Stimulated activated CD8-positive, alpha-beta memory T cell treated with anti-CD3 and anti-CD28 coated beads, Interleukin-12 subunit alpha, Interleukin-12 subunit beta, amount 100 ng/mL, for 4 hours (primary cell): ENCODE measurements around the gene ELOVL3.
"Not testable (repeated sequence)": the region's sequence is repeated elsewhere in the genome, so short reads cannot be mapped to it uniquely, and the experiment has no call there.

Experiments
- DNase-seq: peaks from one replicate; pipeline ENCODE4 v3.0.0-alpha.2; 2020; ENCODE audit warnings: low read depth

ELOVL3 gene

GRCh38 chr10:102227050-102227449, 951 bp downstream of the ELOVL3 start:
- no peak for DNase-seq

GRCh38 chr10:102229810-102230263, 3.7 kb downstream of the ELOVL3 start:
- peak; percentile 72 for DNase-seq

GRCh38 chr10:102230264-102230860, 4.3 kb downstream of the ELOVL3 start:
- no peak for DNase-seq

- no peak for DNase-seq
Observed at GRCh38 chr10:102230861-102231356, 4.8 kb downstream of the ELOVL3 start.

GRCh38 chr10:102231357-102232318, 5.5 kb downstream of the ELOVL3 start:
- no peak for DNase-seq

GRCh38 chr10:102233997-102234396, 7.9 kb downstream of the ELOVL3 start:
- DNase-seq = no peak

GRCh38 chr10:102234888-102235597, 8.9 kb downstream of the ELOVL3 start:
- no peak for DNase-seq

GRCh38 chr10:102235598-102235920, 9.5 kb downstream of the ELOVL3 start:
- no peak for DNase-seq

GRCh38 chr10:102236006-102236405, 9.9 kb downstream of the ELOVL3 start:
- DNase-seq = no peak

GRCh38 chr10:102237711-102238252, 11.7 kb downstream of the ELOVL3 start:
- no peak for DNase-seq

GRCh38 chr10:102240467-102241031, 14.4 kb downstream of the ELOVL3 start:
- no peak for DNase-seq

- no peak for DNase-seq
Observed at GRCh38 chr10:102241032-102241443, 14.9 kb downstream of the ELOVL3 start.

GRCh38 chr10:102241444-102242117, 15.5 kb downstream of the ELOVL3 start, which contains the start of gene PITX3:
PITX3 (minus strand) TSS chr10:102241512; CDS start chr10:102232080, 9,432 bp downstream.
- DNase-seq = peak; percentile 72

- no peak for DNase-seq
Observed at GRCh38 chr10:102242118-102242485, 16.0 kb downstream of the ELOVL3 start.

- no peak for DNase-seq
Observed at GRCh38 chr10:102243309-102243708, 17.2 kb downstream of the ELOVL3 start.

GRCh38 chr10:102245082-102245931, 19.2 kb downstream of the ELOVL3 start, which contains the start of gene GBF1:
GBF1 (plus strand) TSS chr10:102245532; CDS start chr10:102258939, 13,407 bp downstream.
- DNase-seq = peak; percentile 73

GRCh38 chr10:102245932-102246251, 19.8 kb downstream of the ELOVL3 start:
- DNase-seq = no peak

GRCh38 chr10:102246261-102246660, 20.2 kb downstream of the ELOVL3 start:
- no peak for DNase-seq

- no peak for DNase-seq
Observed at GRCh38 chr10:102247734-102248133, 21.6 kb downstream of the ELOVL3 start.

- not testable (repeated sequence) for DNase-seq
Observed at GRCh38 chr10:102252508-102252907, 26.4 kb downstream of the ELOVL3 start.
